HepG2 (cell line): ENCODE data around the gene CEP97. TPM values are rescaled to one million over a fixed set of nuclear protein-coding genes. Genes with fewer than 3 reads are reported as not detected.

Source experiments
- HNRNPH1 ChIP-seq: fragments of 200-400 bp; formaldehyde crosslinking; optimal IDR thresholded peaks from 2 replicates; pipeline ENCODE3; 2017; ENCODE audit warnings: mild to moderate bottlenecking, low read depth, low read length
- IRF2 ChIP-seq: IDR thresholded peaks from 2 replicates; pipeline ENCODE4 v1.6.1; 2018; ENCODE audit warnings: missing genetic modification reagents, missing compliant biosample characterization
- MEF2D ChIP-seq: sonication (generic); formaldehyde crosslinking; IDR thresholded peaks from 2 replicates; pipeline ENCODE4 v1.5.1; 2020; ENCODE audit warnings: mild to moderate bottlenecking, missing genetic modification reagents
- SALL1 ChIP-seq: sonication (generic); formaldehyde crosslinking; IDR thresholded peaks from 2 replicates; pipeline ENCODE4 v1.8.0; 2022; ENCODE audit warnings: mild to moderate bottlenecking, missing genetic modification reagents
- SIN3B ChIP-seq: fragments of 150-350 bp; IDR thresholded peaks from 2 replicates; pipeline ENCODE4 v1.6.1; 2014; ENCODE audit warnings: low read length
- SMARCE1 ChIP-seq: fragments of 450-650 bp; IDR thresholded peaks from 2 replicates; pipeline ENCODE4 v1.6.1; 2017; ENCODE audit warnings: borderline replicate concordance
- SP2 ChIP-seq: sonication (generic); formaldehyde crosslinking; IDR thresholded peaks from 2 replicates; pipeline ENCODE4 v1.5.1; 2020; ENCODE audit warnings: mild to moderate bottlenecking, missing genetic modification reagents
- SPEN ChIP-seq: sonication (generic); formaldehyde crosslinking; IDR thresholded peaks from 2 replicates; pipeline ENCODE4 v1.5.1; 2020; ENCODE audit warnings: low read depth, mild to moderate bottlenecking, missing genetic modification reagents
- TBX3 ChIP-seq: fragments of 450-650 bp; IDR thresholded peaks from 2 replicates; pipeline ENCODE4 v1.6.1; 2017; ENCODE audit warnings: antibody characterized with exemption, mild to moderate bottlenecking, inconsistent platforms, borderline replicate concordance
- TFE3 ChIP-seq: IDR thresholded peaks from 2 replicates; pipeline ENCODE4 v1.6.1; 2016
- TMF1 ChIP-seq: sonication (generic); formaldehyde crosslinking; IDR thresholded peaks from 2 replicates; pipeline ENCODE4 v1.8.1; 2022; ENCODE audit warnings: low read depth, missing genetic modification reagents
- TSC22D2 ChIP-seq: sonication (generic); formaldehyde crosslinking; IDR thresholded peaks from 2 replicates; pipeline ENCODE4 v1.5.1; 2020; ENCODE audit warnings: missing genetic modification reagents, mild to moderate bottlenecking, borderline replicate concordance
- ZNF335 ChIP-seq: sonication (generic); formaldehyde crosslinking; IDR thresholded peaks from 2 replicates; pipeline ENCODE4 v1.4.0; 2020; ENCODE audit warnings: missing genetic modification reagents
- ZNF343 ChIP-seq: sonication (generic); formaldehyde crosslinking; IDR thresholded peaks from 2 replicates; pipeline ENCODE4 v1.4.0; 2020; ENCODE audit warnings: mild to moderate bottlenecking, missing genetic modification reagents
- ZNF431 ChIP-seq: sonication (generic); formaldehyde crosslinking; IDR thresholded peaks from 2 replicates; pipeline ENCODE4 v1.9.0; 2022; ENCODE audit warnings: missing genetic modification reagents, low read depth, mild to moderate bottlenecking, borderline replicate concordance
- ZNF501 ChIP-seq: sonication (generic); formaldehyde crosslinking; IDR thresholded peaks from 2 replicates; pipeline ENCODE4 v1.5.1; 2020; ENCODE audit warnings: mild to moderate bottlenecking, moderate library complexity, missing genetic modification reagents
- polyA plus RNA-seq, 8 experiments: library from polyadenylated mRNA; depleted of rRNA in 3 of 8; stranded (reverse) in 7 of 8; unstranded in 1 of 8; fragments of >200 nt; fragmentation: Illumina TruSeq in 4 of 8; extraction: Trizol in 4 of 8; gene quantifications; 2 replicates each; pipeline versions ENCODE4 v1.2.1 to v1.2.3, GENCODE V29; 2011 to 2016; ENCODE audit warnings: low read depth in 4 of 8, missing spikeins in 1 of 8, mixed read lengths in 1 of 8; ENCODE audit not compliant: insufficient read depth in 1 of 8
- total RNA-seq, 5 experiments: library from RNA; depleted of rRNA; stranded (reverse); fragments of >200 nt; fragmentation: Illumina TruSeq; extraction: Trizol; gene quantifications; 2 replicates each; pipeline ENCODE4 v1.2.3, GENCODE V29; 2016; ENCODE audit warnings: low read depth in 1 of 5
- TF ChIP-seq, protein P1 (sequence below): sonication (generic); formaldehyde crosslinking; IDR thresholded peaks from 2 replicates; pipeline ENCODE4 v1.5.0; 2020; ENCODE audit warnings: mild to moderate bottlenecking, missing genetic modification reagents, borderline replicate concordance
- TF ChIP-seq, protein P2 (sequence below): sonication (generic); formaldehyde crosslinking; IDR thresholded peaks from 2 replicates; pipeline ENCODE4 v1.4.0; 2020; ENCODE audit warnings: missing genetic modification reagents
- TF ChIP-seq, protein P3 (sequence below): sonication (generic); formaldehyde crosslinking; conservative IDR thresholded peaks from 2 replicates; pipeline ENCODE4 v1.4.0; 2020; ENCODE audit warnings: missing genetic modification reagents

The CEP97 gene
- total and polyA plus RNA-seq, 2 of the 13 experiments (the other 11 are each of a cell fraction or from before 2014, with no cell fraction given): 0.99 to 6.5 TPM

DNA sequence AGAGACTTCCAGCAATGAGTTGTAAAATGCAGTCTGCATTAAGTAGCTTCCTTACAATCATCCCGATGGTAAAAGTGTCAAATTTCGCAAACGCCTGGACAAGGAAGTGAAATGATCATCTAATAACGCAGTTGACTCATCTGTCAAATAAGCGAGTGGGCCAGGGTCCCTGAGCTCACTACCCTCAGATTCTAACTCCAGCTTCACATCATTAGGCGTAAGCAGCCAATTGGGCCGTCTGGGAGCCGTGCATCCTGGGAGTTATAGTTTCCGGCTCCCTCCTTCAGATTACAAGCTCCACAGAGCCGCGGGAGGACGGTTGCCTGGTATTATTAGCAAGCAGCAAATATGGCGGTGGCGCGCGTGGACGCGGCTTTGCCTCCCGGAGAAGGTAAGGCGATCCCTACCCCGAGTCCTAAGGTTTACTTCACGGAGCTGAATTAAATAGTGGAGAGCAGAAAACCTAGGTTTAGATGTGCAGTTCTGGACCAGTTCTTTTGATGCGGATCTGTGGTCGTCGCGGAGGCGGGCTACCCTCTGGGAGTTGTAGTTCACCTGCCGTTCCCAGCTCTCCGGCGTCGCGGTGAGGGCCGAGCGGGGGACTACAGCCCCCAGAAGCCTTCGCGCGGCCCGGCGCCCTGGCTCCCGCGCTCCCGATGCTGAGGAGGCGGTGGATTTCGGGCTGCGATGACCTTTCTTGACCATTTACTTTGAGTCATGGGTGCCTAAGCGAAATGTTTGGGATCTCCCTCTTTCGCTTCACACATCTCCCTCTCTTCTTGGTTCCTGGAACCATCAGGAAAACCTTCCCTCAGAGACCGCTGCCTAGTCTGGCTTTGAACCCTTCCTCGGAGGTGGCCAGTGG is at the start of gene CEP97 (continued):
- TF ChIP-seq, protein P1, sequence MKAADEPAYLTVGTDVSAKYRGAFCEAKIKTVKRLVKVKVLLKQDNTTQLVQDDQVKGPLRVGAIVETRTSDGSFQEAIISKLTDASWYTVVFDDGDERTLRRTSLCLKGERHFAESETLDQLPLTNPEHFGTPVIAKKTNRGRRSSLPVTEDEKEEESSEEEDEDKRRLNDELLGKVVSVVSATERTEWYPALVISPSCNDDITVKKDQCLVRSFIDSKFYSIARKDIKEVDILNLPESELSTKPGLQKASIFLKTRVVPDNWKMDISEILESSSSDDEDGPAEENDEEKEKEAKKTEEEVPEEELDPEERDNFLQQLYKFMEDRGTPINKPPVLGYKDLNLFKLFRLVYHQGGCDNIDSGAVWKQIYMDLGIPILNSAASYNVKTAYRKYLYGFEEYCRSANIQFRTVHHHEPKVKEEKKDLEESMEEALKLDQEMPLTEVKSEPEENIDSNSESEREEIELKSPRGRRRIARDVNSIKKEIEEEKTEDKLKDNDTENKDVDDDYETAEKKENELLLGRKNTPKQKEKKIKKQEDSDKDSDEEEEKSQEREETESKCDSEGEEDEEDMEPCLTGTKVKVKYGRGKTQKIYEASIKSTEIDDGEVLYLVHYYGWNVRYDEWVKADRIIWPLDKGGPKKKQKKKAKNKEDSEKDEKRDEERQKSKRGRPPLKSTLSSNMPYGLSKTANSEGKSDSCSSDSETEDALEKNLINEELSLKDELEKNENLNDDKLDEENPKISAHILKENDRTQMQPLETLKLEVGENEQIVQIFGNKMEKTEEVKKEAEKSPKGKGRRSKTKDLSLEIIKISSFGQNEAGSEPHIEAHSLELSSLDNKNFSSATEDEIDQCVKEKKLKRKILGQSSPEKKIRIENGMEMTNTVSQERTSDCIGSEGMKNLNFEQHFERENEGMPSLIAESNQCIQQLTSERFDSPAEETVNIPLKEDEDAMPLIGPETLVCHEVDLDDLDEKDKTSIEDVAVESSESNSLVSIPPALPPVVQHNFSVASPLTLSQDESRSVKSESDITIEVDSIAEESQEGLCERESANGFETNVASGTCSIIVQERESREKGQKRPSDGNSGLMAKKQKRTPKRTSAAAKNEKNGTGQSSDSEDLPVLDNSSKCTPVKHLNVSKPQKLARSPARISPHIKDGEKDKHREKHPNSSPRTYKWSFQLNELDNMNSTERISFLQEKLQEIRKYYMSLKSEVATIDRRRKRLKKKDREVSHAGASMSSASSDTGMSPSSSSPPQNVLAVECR (CRISPR knock-in tag): peak; percentile 55; the same call in 1 of the 2 replicates
- TF ChIP-seq SMARCE1 (no peak), ZNF343 (no peak), TFE3 (CRISPR knock-in tag) (no peak), SALL1 (CRISPR knock-in tag) (peak; percentile 31), ZNF431 (CRISPR knock-in tag) (no peak), ZNF335 (CRISPR knock-in tag) (no peak), HNRNPH1 (no peak), MEF2D (peak; percentile 85), SIN3B (no peak), IRF2 (CRISPR knock-in tag) (peak; percentile 63; the same call in 1 of the 2 replicates), ZNF501 (peak; percentile 86), TBX3 (no peak), SPEN (CRISPR knock-in tag) (no peak), SP2 (CRISPR knock-in tag) (no peak), TSC22D2 (CRISPR knock-in tag) (no peak), TMF1 (peak; percentile 33; the same call in 1 of the 2 replicates)
- TF ChIP-seq, protein P2, sequence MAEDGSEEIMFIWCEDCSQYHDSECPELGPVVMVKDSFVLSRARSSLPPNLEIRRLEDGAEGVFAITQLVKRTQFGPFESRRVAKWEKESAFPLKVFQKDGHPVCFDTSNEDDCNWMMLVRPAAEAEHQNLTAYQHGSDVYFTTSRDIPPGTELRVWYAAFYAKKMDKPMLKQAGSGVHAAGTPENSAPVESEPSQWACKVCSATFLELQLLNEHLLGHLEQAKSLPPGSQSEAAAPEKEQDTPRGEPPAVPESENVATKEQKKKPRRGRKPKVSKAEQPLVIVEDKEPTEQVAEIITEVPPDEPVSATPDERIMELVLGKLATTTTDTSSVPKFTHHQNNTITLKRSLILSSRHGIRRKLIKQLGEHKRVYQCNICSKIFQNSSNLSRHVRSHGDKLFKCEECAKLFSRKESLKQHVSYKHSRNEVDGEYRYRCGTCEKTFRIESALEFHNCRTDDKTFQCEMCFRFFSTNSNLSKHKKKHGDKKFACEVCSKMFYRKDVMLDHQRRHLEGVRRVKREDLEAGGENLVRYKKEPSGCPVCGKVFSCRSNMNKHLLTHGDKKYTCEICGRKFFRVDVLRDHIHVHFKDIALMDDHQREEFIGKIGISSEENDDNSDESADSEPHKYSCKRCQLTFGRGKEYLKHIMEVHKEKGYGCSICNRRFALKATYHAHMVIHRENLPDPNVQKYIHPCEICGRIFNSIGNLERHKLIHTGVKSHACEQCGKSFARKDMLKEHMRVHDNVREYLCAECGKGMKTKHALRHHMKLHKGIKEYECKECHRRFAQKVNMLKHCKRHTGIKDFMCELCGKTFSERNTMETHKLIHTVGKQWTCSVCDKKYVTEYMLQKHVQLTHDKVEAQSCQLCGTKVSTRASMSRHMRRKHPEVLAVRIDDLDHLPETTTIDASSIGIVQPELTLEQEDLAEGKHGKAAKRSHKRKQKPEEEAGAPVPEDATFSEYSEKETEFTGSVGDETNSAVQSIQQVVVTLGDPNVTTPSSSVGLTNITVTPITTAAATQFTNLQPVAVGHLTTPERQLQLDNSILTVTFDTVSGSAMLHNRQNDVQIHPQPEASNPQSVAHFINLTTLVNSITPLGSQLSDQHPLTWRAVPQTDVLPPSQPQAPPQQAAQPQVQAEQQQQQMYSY: no peak
- TF ChIP-seq, protein P3, sequence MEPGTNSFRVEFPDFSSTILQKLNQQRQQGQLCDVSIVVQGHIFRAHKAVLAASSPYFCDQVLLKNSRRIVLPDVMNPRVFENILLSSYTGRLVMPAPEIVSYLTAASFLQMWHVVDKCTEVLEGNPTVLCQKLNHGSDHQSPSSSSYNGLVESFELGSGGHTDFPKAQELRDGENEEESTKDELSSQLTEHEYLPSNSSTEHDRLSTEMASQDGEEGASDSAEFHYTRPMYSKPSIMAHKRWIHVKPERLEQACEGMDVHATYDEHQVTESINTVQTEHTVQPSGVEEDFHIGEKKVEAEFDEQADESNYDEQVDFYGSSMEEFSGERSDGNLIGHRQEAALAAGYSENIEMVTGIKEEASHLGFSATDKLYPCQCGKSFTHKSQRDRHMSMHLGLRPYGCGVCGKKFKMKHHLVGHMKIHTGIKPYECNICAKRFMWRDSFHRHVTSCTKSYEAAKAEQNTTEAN (CRISPR knock-in tag): 0 out of 2 replicates have a peak, but pooled peaks have one; percentile 17
